ENCODE data around the gene THSD4. TPM values are rescaled to one million over a fixed set of nuclear protein-coding genes. Genes with fewer than 3 reads are reported as not detected.

Gene THSD4
- total RNA-seq, 1 experiment from 2014 or later = 65.4 TPM

DNA sequence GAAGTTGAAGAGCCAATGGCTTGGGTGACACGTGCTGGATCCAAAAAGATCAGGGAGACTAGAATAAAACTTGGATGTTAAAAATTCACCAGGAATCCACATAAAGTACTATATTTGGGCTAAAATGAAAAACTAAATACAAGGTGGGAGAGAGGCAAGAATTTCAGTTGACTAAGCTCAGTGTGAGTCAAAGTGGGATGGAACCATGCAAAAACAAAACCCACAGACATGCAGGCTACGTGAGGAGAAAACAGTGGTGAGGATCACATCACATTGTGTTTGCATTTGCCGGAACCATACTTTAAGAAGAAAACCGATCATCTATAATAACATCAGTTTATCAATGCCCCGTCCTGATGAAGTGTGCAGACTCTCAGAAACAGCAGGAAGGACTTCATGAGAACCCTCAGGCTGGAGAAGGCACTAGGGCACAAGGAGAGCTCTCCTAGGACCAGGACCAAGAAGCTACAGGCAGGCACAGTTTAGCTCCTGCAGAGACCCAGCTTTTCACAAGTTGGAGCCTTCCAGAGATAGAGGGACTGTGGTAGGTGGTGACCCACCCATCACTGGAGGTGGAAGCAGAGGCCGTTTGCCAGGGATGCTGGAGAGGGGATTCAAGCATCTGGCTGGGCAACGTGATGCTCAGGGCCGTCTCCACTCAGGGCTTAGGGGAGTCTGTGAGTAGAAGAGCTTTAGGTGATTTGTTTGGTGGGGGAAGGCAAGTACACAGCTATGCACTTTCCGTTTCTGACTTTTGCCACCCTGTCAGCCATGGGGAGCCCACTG is 666.1 kb downstream of the THSD4 start:
- CTCF ChIA-PET = interaction anchor here (0.5 to 0.8 kb wide), 3 partner anchors 28 to 574 kb away, joined by 3 to 7 read pairs (median 3); no protein-coding TSS in a partner anchor
- POLR2A ChIA-PET = no interaction called here
- BruUV-seq (replicated peaks) = no TSS peak
- no peak overlapping the region for H3K4me3 ChIP-seq (ENCODE audit: low read depth in 2 of 2, low read length in 2 of 2)
- H3K9me3 ChIP-seq (ENCODE audit: control insufficient read depth, insufficient read depth, low read depth, low read length) = no peaks in the 10 kb centered on the region
- TF ChIP-seq POLR2AphosphoS5 (IDR thresholded peaks at IDR 0.05; ENCODE audit: low read depth, low read length) (no peak), TCF7L2 (IDR thresholded peaks at IDR 0.05; ENCODE audit: low read depth, low read length) (no peak), REST (IDR thresholded peaks at IDR 0.05; ENCODE audit: insufficient read depth in 1 of 2, low read depth in 2 of 2, low read length in 1 of 2) (no peak), SIN3A (IDR thresholded peaks at IDR 0.05; ENCODE audit: borderline replicate concordance, insufficient read depth, low read depth, low read length) (no peak)
- TF ChIP-seq, protein P1, sequence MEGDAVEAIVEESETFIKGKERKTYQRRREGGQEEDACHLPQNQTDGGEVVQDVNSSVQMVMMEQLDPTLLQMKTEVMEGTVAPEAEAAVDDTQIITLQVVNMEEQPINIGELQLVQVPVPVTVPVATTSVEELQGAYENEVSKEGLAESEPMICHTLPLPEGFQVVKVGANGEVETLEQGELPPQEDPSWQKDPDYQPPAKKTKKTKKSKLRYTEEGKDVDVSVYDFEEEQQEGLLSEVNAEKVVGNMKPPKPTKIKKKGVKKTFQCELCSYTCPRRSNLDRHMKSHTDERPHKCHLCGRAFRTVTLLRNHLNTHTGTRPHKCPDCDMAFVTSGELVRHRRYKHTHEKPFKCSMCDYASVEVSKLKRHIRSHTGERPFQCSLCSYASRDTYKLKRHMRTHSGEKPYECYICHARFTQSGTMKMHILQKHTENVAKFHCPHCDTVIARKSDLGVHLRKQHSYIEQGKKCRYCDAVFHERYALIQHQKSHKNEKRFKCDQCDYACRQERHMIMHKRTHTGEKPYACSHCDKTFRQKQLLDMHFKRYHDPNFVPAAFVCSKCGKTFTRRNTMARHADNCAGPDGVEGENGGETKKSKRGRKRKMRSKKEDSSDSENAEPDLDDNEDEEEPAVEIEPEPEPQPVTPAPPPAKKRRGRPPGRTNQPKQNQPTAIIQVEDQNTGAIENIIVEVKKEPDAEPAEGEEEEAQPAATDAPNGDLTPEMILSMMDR (IDR thresholded peaks at IDR 0.05) = no peak
- intact Hi-C loops (cut with micrococcal nuclease; ENCODE audit: unreplicated experiment) (no loop called here), in situ Hi-C loops (cut with HindIII; ENCODE audit: low pct_unique_long_range_greater_than_20kb, low sequenced_read_pairs) (no loop called here)
- H3K4me1 ChIP-seq (ENCODE audit: control insufficient read depth, insufficient read depth, low read length) = peaks cover 6% of the 10 kb centered on the region; the same call in 1 of the 2 replicates
- ATAC-seq = 0 out of 2 replicates have a peak, but pooled peaks have one; percentile 31
- DNase-seq (ENCODE audit: low read depth, low spot score) = no peak
- H3K27ac ChIP-seq (ENCODE audit: low read length) = no peak overlapping the region
- H3K36me3 ChIP-seq (ENCODE audit: control insufficient read depth, insufficient read depth, low read length) = no peaks in the 10 kb centered on the region
- no peaks in the 10 kb centered on the region for H3K27me3 ChIP-seq (ENCODE audit: control insufficient read depth, insufficient read depth, low read length)

GRCh38 chr15:71781965-71782265 is 666.6 kb downstream of the THSD4 start:
- in situ Hi-C loops (cut with HindIII; ENCODE audit: low pct_unique_long_range_greater_than_20kb, low sequenced_read_pairs) (no loop called here), intact Hi-C loops (cut with micrococcal nuclease; ENCODE audit: unreplicated experiment) (no loop called here)
- Histone ChIP-seq H3K4me3 (ENCODE audit: low read depth in 2 of 2, low read length in 2 of 2) (no peak overlapping the region), H3K36me3 (ENCODE audit: control insufficient read depth, insufficient read depth, low read length) (no peaks in the 10 kb centered on the region), H3K27ac (ENCODE audit: low read length) (no peak overlapping the region), H3K4me1 (ENCODE audit: control insufficient read depth, insufficient read depth, low read length) (peaks cover 6% of the 10 kb centered on the region; the same call in 1 of the 2 replicates), H3K27me3 (ENCODE audit: control insufficient read depth, insufficient read depth, low read length) (no peaks in the 10 kb centered on the region), H3K9me3 (ENCODE audit: control insufficient read depth, insufficient read depth, low read depth, low read length) (no peaks in the 10 kb centered on the region)
- no TSS peak for BruUV-seq (replicated peaks)
- TF ChIP-seq REST (IDR thresholded peaks at IDR 0.05; ENCODE audit: insufficient read depth in 1 of 2, low read depth in 2 of 2, low read length in 1 of 2) = no peak
- ChIA-PET POLR2A (no interaction called here), CTCF (no interaction called here)
- ATAC-seq = no peak
- no peak for DNase-seq (ENCODE audit: low read depth, low spot score)
